ENCODE measurements around the gene AIP.

Gene AIP

DNA sequence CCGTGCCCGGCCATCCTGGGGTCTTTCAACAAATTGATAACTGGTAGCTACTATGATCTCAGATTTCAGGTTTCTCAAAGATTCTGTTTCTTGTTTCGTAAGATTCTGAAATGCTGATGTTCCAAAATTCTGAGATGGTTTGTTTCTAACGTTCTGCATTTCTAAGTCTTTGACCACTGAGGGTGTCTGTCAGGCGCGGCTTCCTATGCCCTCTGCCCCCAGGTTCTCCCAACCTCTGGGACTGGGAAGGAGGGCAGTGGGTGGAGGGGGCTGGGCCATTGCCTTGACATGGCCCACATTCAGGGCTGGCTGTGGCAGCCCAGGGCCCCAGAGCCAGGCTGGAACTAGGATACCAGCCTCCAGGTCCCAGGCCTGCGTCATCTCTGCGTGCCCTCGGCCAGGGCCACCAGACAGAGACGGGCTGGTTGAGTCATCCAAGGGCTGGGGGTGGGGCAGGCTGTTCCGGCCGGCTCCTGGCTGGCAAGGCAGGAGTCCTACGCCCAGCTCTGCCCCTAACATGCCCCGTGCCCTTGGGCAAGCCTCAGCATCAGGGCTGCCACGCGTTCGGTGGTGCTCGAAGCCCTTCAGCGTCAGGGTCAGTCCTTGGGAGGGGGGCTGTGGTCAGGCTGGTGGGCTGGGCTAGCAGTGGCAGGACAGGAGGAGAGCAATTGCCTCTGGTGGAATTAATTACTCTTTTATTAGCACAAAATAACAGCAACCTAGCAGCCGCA is 19.0 kb upstream of the AIP start:
- TF ChIP-seq GLIS2 (tag by site-specific recombination; IDR thresholded peaks at IDR 0.05) = 0 out of 2 replicates have a peak, but pooled peaks have one; percentile 21
- TF ChIP-seq, protein P1, sequence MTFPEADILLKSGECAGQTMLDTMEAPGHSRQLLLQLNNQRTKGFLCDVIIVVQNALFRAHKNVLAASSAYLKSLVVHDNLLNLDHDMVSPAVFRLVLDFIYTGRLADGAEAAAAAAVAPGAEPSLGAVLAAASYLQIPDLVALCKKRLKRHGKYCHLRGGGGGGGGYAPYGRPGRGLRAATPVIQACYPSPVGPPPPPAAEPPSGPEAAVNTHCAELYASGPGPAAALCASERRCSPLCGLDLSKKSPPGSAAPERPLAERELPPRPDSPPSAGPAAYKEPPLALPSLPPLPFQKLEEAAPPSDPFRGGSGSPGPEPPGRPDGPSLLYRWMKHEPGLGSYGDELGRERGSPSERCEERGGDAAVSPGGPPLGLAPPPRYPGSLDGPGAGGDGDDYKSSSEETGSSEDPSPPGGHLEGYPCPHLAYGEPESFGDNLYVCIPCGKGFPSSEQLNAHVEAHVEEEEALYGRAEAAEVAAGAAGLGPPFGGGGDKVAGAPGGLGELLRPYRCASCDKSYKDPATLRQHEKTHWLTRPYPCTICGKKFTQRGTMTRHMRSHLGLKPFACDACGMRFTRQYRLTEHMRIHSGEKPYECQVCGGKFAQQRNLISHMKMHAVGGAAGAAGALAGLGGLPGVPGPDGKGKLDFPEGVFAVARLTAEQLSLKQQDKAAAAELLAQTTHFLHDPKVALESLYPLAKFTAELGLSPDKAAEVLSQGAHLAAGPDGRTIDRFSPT (tag by site-specific recombination; IDR thresholded peaks at IDR 0.05) = peak; percentile 31; the same call in 1 of the 2 replicates
- TF ChIP-seq ZNF341 (tag by site-specific recombination; IDR thresholded peaks at IDR 0.05; ENCODE audit: low read depth) = peak; percentile 42; the same call in 1 of the 2 replicates
- 0 out of 2 replicates have a peak, but pooled peaks have one; percentile 8 for TF ChIP-seq GLI4 (tag by site-specific recombination; IDR thresholded peaks at IDR 0.05)
- TF ChIP-seq ZNF23 (tag by site-specific recombination; IDR thresholded peaks at IDR 0.05; ENCODE audit: borderline replicate concordance) = no peak
- TF ChIP-seq ZNF404 (tag by site-specific recombination; IDR thresholded peaks at IDR 0.05) = no peak
- TF ChIP-seq ZNF138 (tag by site-specific recombination; IDR thresholded peaks at IDR 0.05; ENCODE audit: borderline replicate concordance) = no peak
- TF ChIP-seq, protein P2, sequence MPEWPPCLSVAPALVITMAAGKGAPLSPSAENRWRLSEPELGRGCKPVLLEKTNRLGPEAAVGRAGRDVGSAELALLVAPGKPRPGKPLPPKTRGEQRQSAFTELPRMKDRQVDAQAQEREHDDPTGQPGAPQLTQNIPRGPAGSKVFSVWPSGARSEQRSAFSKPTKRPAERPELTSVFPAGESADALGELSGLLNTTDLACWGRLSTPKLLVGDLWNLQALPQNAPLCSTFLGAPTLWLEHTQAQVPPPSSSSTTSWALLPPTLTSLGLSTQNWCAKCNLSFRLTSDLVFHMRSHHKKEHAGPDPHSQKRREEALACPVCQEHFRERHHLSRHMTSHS (tag by site-specific recombination; IDR thresholded peaks at IDR 0.05) = no peak
- TF ChIP-seq ZNF629 (tag by site-specific recombination; IDR thresholded peaks at IDR 0.05) = 0 out of 2 replicates have a peak, but pooled peaks have one; percentile 16
- peak; percentile 51 for TF ChIP-seq ZBTB20 (tag by site-specific recombination; IDR thresholded peaks at IDR 0.05)
- TF ChIP-seq, protein P3, sequence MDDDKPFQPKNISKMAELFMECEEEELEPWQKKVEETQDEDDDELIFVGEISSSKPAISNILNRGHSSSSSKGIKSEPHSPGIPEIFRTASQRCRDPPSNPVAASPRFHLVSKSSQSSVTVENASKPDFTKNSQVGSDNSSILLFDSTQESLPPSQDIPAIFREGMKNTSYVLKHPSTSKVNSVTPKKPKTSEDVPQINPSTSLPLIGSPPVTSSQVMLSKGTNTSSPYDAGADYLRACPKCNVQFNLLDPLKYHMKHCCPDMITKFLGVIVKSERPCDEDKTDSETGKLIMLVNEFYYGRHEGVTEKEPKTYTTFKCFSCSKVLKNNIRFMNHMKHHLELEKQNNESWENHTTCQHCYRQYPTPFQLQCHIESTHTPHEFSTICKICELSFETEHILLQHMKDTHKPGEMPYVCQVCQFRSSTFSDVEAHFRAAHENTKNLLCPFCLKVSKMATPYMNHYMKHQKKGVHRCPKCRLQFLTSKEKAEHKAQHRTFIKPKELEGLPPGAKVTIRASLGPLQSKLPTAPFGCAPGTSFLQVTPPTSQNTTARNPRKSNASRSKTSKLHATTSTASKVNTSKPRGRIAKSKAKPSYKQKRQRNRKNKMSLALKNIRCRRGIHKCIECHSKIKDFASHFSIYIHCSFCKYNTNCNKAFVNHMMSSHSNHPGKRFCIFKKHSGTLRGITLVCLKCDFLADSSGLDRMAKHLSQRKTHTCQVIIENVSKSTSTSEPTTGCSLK (tag by site-specific recombination; IDR thresholded peaks at IDR 0.05) = no peak
- no peak for TF ChIP-seq ZNF701 (tag by site-specific recombination; IDR thresholded peaks at IDR 0.05)
- TF ChIP-seq HOXD13 (CRISPR knock-in tag; IDR thresholded peaks at IDR 0.05; ENCODE audit: borderline replicate concordance) = no peak
- TF ChIP-seq, protein P4, sequence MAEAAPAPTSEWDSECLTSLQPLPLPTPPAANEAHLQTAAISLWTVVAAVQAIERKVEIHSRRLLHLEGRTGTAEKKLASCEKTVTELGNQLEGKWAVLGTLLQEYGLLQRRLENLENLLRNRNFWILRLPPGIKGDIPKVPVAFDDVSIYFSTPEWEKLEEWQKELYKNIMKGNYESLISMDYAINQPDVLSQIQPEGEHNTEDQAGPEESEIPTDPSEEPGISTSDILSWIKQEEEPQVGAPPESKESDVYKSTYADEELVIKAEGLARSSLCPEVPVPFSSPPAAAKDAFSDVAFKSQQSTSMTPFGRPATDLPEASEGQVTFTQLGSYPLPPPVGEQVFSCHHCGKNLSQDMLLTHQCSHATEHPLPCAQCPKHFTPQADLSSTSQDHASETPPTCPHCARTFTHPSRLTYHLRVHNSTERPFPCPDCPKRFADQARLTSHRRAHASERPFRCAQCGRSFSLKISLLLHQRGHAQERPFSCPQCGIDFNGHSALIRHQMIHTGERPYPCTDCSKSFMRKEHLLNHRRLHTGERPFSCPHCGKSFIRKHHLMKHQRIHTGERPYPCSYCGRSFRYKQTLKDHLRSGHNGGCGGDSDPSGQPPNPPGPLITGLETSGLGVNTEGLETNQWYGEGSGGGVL (tag by site-specific recombination; IDR thresholded peaks at IDR 0.05) = no peak
- TF ChIP-seq ZFHX2 (tag by site-specific recombination; conservative IDR thresholded peaks at IDR 0.05) = 0 out of 2 replicates have a peak, but pooled peaks have one; percentile 32
- TF ChIP-seq ZNF146 (tag by site-specific recombination; IDR thresholded peaks at IDR 0.05) = no peak
- TF ChIP-seq, protein P5, sequence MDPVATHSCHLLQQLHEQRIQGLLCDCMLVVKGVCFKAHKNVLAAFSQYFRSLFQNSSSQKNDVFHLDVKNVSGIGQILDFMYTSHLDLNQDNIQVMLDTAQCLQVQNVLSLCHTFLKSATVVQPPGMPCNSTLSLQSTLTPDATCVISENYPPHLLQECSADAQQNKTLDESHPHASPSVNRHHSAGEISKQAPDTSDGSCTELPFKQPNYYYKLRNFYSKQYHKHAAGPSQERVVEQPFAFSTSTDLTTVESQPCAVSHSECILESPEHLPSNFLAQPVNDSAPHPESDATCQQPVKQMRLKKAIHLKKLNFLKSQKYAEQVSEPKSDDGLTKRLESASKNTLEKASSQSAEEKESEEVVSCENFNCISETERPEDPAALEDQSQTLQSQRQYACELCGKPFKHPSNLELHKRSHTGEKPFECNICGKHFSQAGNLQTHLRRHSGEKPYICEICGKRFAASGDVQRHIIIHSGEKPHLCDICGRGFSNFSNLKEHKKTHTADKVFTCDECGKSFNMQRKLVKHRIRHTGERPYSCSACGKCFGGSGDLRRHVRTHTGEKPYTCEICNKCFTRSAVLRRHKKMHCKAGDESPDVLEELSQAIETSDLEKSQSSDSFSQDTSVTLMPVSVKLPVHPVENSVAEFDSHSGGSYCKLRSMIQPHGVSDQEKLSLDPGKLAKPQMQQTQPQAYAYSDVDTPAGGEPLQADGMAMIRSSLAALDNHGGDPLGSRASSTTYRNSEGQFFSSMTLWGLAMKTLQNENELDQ (tag by site-specific recombination; IDR thresholded peaks at IDR 0.05; ENCODE audit: low read depth) = no peak
- TF ChIP-seq, protein P6, sequence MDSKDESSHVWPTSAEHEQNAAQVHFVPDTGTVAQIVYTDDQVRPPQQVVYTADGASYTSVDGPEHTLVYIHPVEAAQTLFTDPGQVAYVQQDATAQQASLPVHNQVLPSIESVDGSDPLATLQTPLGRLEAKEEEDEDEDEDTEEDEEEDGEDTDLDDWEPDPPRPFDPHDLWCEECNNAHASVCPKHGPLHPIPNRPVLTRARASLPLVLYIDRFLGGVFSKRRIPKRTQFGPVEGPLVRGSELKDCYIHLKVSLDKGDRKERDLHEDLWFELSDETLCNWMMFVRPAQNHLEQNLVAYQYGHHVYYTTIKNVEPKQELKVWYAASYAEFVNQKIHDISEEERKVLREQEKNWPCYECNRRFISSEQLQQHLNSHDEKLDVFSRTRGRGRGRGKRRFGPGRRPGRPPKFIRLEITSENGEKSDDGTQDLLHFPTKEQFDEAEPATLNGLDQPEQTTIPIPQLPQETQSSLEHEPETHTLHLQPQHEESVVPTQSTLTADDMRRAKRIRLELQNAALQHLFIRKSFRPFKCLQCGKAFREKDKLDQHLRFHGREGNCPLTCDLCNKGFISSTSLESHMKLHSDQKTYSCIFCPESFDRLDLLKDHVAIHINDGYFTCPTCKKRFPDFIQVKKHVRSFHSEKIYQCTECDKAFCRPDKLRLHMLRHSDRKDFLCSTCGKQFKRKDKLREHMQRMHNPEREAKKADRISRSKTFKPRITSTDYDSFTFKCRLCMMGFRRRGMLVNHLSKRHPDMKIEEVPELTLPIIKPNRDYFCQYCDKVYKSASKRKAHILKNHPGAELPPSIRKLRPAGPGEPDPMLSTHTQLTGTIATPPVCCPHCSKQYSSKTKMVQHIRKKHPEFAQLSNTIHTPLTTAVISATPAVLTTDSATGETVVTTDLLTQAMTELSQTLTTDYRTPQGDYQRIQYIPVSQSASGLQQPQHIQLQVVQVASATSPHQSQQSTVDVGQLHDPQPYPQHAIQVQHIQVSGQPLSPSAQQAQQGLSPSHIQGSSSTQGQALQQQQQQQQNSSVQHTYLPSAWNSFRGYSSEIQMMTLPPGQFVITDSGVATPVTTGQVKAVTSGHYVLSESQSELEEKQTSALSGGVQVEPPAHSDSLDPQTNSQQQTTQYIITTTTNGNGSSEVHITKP (tag by site-specific recombination; IDR thresholded peaks at IDR 0.05) = no peak
- 0 out of 2 replicates have a peak, but pooled peaks have one; percentile 13 for TF ChIP-seq KLF8 (tag by site-specific recombination; IDR thresholded peaks at IDR 0.05)
- 0 out of 2 replicates have a peak, but pooled peaks have one; percentile 29 for TF ChIP-seq EGR2 (tag by site-specific recombination; IDR thresholded peaks at IDR 0.05; ENCODE audit: low read depth)
- Histone ChIP-seq H3K4me1 (ENCODE audit: control insufficient read depth, insufficient read depth, low read length) (no peaks in the 10 kb centered on the region; the same call in 1 of the 2 replicates), H3K27ac (ENCODE audit: extremely low read depth, low read depth, low read length) (no peak overlapping the region), H3K4me3 (ENCODE audit: low read depth, low read length) (peak overlapping the region; percentile 36), H3K9me3 (ENCODE audit: control insufficient read depth, insufficient read depth, low read depth, low read length) (no peaks in the 10 kb centered on the region), H3K36me3 (ENCODE audit: control insufficient read depth in 2 of 2, insufficient read depth in 1 of 2, low read length in 2 of 2) (no peaks in the 10 kb centered on the region)
- ChIA-PET POLR2A (interaction anchor here (0.7 kb wide), 1 partner anchor 1238 kb away, joined by 3 read pairs; no protein-coding TSS in a partner anchor), CTCF (no interaction called here)

Measured in HEK293 (cell line).